Testis (tissue), 2 donors: ENCODE results near the gene NAA16.

Experiments
- CTCF ChIP-seq, 3 experiments: fragments of 450-650 bp in 2 of 3; fragments of 200-600 bp in 1 of 3; sonication (generic) in 1 of 3; IDR thresholded peaks; one replicate each; pipeline ENCODE4 v1.5.1; 2016 to 2019; ENCODE audit warnings: antibody characterized with exemption in 3 of 3, mild to moderate bottlenecking in 2 of 3, moderate library complexity in 1 of 3
- POLR2A ChIP-seq: fragments of 450-650 bp; IDR thresholded peaks from one replicate; pipeline ENCODE4 v1.6.1; 2017; ENCODE audit warnings: antibody characterized with exemption, mild to moderate bottlenecking, moderate library complexity

- TF ChIP-seq POLR2A (no peak), CTCF (IDR thresholded peaks at IDR 0.05) (no peak)
Observed at GRCh38 chr13:41408746-41409145, 97.7 kb downstream of the NAA16 start.
